KG1 (cell line): ENCODE results near the gene NME4.
"Not testable (repeated sequence)": the region's sequence is repeated elsewhere in the genome, so short reads cannot be mapped to it uniquely, and the experiment has no call there.

ENCODE experiments used
- DNase-seq: peaks from one replicate; lab custom pipeline; 2025; lab: John Stamatoyannopoulos, UW

Gene NME4

DNA sequence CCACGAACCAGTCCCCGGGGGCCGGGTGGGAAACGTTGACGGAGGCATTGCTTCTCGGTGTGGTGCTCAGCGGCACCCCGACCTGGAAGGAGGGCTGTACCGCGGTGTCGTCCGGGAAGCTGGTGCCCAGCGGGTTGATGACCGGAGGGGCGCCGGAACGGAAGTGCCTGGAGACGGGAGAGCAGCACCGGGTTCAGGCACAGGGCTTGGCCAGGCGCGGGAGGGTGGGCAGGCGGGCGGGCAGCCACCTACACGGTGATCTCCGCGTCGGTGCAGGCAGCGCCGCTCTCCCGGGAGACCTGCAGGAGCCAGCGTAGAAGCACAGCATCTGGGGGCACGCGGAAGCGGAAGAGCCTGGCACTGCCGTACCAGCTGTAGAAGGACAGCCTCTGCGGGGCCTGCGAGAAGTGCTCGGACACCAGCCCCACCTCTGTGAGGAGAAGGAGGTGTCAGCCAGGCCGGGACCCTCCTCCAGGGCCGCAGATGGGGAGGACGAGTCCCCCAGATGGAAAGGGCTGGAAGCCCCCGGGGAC lies 19.5 kb upstream of the NME4 start:
- DNase-seq: no peak

DNA sequence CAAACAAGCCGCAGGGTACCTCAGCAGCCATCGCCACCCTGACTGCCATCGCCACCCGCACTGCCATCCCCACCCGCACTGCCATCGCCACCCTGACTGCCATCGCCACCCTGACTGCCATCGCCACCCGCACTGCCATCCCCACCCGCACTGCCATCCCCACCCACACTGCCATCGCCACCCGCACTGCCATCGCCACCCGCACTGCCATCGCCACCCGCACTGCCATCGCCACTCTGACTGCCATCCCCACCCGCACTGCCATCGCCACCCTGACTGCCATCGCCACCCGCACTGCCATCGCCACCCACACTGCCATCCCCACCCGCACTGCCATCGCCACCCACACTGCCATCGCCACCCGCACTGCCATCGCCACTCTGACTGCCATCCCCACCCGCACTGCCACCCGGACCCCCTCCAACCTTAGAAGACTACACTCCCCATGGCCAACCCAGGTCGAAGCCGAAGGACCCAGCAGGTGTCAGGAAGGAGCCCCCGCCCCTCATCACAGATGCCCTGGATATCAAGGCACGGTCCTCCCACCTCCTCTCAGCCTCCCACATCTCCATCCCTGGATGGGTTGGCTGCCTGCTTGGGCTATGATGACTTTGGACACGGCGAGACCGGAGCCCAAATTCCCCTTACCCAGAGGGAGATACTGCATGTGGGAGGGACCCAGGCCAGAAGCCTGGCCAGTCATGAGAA lies 18.7 kb upstream of the NME4 start:
- DNase-seq: not testable (repeated sequence)

DNA sequence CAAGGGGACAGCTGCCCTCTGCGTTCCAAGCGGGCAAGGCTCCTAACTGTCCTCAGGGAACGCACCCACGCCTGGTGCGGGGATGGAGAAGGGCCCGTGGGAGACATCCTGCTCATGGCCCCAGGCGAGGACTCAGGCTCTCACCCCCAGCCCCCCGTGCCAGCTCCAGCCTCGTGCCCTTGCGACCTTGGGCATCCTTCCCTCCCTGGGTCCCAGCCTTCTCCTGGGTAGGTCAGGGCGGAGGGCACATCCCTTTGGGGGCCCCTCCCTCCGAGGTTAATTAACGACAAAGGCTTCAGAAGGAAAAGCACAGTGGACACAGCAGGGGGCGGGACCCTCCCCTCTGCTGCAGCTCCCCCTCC lies 18.2 kb upstream of the NME4 start:
- DNase-seq: no peak

DNA sequence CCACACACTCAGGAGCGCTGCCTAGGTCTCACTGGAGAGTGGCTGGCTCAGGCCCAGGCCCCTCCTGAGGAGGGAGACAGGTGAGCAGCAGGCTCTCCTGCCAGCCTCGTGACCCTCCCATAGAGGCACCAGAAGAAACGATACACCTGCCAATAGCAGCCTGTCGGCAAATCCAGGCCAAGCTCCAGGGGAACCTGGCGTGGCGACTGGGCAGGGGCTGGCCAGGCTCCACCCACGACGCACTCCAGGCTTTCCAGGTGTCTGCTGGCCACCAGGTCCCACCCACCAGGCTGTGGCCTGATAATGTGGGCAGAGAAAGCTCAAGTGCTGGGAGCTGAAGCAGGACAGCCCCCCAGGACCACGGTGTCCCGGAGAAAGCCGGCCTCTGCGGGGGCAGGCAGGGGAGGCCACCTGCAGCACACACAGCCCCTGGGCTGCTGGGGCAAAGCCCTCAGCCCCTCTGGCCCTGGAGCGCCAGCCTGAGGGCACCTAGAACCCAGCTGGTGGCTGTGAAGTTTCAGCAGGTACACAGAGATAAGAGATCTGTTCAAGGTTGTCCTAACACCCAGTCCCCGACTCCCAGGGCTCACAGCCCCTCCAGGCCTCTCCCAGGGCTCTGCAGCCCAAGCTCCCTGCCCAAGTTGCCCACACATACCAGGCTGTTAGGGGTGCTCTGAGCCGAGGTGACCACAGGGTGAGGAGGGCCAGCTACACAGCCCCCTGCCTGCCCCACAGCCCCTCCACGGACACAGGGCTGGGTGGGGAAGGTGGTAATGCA lies 17.6 kb upstream of the NME4 start:
- no peak for DNase-seq

DNA sequence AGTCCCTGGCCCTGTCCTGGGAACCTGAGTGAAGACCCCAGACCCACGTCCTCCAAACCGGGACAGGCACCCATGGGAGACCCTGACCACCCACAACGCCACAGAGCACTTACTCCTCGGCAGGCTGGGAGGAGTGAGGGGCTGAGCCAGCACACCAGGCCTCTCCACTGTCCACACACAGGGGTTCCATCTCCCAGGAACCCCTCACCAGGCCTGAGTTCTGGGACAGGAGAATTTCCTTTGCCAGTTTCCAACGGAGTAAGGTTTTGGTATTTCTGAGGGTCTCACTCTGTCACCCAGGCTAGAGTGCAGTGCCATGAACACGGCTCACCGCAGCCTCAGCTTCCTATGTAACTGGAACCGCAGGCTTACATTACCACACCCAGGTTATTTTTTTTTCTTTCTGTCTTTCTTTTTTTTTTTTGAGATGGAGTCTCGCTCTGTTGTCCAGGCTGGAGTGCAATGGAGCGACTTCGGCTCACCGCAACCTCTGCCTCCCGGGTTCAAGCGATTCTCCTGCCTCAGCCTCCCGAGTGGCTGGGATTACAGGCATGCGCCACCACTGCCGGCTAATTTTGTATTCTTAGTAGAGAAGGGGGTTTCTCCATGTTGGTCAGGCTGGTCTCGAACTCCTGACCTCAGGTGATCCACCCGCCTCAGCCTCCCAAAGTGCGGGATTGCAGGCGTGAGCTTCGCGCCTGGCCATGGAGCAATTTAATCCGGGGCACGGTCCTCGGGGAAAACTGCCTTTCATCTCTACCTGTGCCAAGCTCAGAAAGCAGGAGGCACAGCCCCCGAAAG lies 16.8 kb upstream of the NME4 start:
- no peak for DNase-seq

DNA sequence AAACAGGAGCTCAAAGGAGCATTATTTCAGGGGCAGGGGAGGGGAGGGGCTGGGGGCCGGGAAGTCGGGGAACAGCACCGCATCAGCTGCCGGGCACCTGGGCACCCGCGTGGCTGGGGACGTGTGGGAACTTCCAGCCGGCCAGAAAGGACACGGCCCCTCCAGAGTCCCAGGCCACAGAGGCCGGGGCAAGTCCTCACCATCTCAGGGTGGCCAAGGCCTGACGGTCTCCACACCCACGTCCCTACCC lies 16.3 kb upstream of the NME4 start:
- no peak for DNase-seq

DNA sequence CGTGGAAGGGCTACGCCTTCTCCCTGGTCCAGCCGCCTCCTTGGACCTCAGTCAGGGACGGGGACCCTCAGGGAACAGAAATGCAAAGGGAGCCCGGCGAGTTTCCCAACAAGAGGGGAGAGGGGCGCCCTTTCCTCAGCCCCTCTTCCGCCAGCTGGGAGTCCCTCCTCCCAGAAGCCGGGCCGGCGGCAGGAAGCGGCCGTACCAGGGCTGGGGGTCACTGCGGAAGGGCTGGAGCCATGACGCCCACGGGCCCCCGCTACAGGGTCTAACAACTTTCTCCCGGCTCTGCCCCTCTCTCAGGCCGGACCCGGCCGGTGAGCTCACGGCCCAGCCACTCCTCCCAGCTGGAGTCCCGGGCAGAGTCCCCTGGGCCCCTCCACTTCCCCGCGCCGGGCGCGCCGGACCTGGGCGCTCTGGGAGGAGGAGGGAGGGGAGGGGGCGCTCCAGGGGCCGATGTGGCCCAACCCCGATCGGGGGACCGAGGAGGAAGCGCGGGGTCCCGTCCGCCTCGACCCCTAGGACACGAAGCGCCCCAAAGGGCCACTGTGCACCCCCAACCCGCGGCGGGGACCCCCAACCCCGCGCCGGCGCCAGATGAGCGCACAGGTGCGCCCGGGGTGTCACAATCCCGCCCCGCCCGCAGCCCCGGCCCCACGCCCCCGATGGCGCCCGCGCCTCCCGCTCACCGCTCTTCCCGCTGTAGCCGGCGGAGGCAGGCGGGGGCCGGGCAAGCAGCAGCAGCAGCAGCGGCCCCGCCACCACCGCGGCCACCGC lies 15.8 kb upstream of the NME4 start:
- no peak for DNase-seq

DNA sequence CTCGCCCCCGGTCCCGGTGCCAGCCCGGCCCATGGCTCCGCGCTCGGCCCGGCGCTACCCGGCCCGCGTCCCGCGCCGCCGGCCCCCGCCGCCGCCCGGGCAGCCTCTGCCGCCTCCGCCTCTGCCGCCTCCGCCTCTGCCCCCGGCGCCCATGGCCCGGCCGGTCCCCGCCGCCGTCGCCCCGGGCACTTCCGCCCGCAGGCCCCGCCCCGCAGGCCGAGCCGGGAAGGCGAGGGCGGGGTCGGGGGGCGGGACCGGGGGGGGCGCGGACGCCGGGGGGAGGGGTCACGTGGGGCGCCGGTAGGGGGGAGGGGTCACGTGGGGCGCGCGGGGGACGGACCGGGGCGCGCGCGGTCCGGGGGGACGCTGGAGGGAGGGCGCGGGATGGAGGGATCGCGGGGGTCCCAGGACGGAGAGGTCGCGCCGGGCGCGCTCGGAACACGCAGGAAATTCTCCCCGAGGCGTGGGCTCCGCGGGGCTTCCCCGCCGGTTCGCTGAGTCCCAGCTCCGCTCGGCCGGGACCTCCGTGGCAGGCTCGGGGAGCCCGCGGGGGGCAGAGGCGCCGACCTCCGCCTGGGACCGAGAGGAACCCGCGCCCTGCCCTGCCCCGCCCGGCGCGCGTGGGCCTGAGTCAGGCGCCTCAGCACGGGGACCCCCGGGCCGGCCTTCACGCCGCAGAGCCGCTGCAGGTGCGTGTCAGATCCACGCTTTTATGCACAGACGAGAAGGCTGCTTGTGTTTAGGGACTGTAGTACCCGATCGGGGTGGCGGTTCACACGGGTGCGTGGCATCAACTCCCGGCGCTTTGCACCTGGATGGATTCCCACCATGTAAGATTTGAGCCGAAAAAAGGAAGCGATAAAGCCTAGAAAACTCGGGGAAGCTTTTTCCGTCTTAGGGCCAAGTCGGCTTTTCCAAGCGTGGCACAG lies 14.9 kb upstream of the NME4 start, which contains the start of gene PGAP6:
PGAP6 (minus strand) TSS at position 190 of the 929 bp plus-strand sequence; CDS start at position 33, 157 bp downstream.
- DNase-seq: peak; percentile 39

DNA sequence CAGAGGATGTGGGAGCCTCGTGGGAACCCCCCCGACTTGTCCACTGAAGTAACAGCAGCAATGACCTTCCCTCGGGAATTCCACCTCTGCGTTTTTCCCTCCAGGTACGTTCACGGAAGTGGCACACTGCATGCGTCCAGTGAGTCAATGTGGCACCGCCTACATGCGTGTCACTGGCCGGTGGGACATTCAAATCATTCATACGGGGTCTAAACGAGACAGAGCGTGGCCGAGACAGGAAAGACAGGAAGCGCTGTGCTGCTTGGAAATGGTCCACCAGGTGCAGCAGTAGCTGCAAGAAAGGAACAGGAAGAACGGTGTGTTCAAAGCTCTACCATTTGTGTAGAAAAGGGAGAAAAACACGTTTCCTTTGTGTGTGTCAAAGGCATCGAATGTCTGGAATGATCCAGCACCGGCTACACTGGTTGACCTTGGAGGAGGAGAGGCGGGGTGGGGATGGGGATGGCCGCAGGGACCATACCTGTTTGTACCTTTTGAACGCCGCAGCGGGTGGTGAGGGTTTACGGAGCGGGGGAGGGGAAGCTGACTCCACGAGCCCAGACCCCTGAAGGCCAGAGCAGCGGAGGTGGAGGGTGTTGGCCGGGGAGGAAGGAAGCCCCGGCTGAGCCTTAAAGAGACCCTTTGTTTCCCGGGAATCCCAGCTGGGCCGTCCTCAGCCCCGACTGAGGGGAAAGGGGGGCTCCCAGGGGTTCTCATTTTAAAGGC lies 13.5 kb upstream of the NME4 start:
- no peak for DNase-seq

DNA sequence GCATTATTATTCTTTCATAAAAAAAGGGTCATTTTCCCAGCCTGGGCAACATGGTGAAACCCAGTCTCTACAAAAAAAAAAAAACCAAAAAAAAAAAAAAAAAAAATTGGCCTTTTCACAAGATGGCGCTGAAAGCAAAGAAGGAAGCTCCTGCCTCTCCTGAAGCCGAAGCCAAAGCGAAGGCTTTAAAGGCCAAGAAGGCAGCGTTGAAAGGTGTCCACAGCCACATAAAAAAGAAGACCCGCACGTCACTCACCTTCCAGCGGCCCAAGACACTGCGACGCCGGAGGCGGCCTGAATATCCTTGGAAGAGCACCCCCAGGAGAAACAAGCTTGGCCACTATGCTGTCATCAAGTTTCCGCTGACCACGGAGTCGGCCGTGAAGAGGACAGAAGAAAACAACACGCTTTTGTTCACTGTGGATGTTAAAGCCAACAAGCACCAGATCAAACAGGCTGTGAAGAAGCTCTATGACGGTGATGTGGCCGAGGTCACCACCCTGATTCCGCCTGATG lies 10.3 kb upstream of the NME4 start:
- no peak for DNase-seq

DNA sequence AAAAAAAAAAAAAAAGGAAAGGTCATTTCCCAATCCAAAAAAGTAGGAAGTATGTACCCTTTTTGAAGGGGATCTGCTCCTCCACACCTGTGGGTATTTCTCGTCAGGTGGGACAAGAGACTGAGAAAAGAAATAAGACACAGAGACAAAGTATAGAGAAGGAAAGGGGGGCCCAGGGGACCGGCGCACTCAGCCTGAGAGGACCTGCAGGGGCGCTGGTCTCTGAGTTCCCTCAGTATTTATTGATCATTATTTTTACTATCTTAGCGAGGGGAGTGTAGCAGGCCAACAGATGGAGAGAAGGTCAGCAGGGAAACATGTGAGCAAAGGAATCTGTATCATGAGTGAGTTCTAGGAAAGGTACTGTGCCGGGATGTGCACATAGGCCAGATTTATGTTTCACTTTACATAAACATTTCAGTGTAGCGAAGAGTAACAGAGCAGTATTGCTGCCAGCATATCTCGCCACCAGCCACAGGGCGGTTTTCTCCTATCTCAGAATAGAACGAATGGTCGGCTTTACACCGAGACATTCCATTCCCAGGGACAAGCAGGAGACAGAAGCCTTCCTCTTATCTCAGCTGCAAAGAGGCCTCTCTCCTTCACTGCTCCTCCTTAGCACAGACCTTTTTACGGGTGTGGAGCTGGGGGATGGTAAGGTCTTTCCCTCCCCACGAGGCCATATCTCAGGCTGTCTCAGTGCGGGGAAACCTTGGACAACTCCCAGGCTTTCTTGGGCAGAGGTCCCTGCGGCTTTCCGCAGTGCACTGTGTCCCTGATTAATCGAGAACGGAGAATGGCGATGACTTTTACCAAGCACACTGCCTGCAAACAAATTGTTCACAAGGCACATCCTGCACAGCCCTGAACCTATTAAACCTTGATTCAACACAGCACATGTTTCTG lies 9.0 kb upstream of the NME4 start:
- DNase-seq: not testable (repeated sequence)

DNA sequence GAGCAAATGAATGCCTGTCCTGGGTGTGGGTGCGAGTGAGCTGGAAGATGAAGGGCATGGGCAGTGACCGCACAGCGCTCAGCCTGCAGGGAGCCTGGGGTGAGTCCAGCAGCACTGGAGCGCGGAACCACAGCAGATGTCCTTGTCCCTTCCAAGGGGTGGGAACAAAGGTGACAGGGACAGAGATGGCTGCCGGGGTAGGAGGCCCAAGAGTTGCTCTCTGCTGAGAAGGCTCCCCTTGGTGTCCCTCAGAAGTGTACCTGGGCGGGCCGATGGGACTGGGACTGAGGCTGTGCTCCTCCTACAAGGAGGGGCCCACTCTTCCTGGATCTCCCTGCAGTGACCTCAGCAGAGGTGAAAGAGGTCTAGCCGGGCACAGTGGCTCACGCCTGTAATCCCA lies 7.6 kb upstream of the NME4 start:
- no peak for DNase-seq

DNA sequence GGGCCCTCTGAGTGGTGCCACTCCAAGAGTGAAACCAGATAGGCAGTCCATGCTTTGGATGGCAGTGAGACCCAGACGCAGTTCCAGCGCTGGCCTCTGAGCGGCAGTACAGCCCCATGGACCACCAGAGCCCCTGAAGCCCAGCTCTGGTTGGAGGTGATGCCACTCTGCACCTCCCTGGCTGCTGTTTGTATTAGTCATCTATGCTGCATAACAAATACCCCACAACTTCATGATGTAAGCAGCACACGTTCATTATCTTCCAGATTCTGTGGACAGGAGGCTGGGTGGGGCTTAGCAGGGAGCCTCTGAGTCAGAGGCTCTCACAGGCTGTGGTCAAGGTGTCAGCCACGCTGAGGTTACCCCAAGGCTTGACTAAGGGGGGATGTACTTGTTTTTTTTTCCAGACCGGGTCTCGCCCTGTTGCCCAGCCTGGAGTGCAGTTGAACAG lies 5.1 kb upstream of the NME4 start:
- DNase-seq: peak; percentile 29

DNA sequence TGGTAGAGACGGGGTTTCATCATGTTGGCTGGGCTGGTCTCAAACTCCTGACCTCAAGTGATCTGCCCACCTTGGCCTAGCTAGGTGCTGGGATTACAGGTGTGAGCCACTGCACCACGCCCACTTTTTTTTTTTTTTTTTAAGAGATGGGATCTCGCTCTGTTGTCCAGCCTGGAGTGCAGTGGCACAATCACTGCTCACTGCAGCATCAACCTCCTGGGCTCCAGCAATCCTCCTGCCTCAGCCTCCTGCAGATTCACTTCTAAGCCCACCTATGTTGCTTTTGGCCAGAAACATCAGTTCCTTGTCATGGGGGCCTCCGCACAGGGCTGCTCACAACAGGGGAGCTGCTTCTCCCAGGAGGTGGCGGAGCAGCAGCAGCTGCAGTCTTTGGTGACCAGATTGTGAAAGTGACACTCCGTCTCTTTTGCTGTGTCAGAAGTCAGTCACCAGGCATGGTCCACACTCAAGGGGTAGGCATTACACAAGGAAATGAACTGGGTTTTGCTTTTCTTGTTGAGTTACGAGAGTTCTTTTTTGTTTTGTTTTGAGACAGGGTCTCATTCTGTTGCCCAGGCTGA lies 4.5 kb upstream of the NME4 start:
- DNase-seq: no peak

DNA sequence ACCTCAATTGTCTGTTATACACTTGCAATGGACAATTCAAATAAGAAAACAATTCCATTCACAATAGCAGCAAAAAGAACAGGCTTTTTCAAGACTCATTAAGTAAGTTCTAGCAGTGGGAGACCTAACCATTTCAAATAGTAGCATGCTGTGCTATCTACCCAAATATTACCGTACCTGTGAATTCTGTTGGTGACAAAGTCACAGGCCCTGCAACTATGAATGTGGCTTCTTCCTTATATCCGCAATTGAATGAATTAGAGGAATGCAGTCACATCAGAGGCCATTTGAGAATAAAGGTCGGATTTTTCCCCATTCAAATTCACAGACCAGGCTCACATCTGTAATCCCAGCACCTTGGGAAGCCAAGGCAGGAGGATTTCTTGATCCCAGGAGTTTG lies 800 bp upstream of the NME4 start:
- DNase-seq: no peak

DNA sequence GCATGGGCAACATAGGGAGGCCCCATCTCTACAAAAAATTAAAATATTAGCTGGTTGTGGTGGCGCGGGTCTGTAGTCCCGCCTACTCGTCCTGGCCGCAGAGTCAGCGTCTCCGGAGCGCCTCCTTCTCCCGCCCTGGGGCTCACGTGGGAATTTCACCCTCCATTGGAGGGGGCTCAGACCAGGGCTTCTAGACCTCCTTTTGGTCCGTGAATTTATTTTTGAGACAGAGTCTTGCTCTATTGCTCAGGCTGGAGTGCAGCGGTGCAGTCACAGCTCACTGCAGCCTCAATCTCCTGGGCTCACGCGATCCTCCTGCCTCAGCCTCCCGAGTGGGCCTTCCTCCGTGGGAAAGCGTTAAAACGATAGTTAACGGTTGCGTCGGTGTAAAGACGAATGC lies 394 bp upstream of the NME4 start:
- DNase-seq: no peak

DNA sequence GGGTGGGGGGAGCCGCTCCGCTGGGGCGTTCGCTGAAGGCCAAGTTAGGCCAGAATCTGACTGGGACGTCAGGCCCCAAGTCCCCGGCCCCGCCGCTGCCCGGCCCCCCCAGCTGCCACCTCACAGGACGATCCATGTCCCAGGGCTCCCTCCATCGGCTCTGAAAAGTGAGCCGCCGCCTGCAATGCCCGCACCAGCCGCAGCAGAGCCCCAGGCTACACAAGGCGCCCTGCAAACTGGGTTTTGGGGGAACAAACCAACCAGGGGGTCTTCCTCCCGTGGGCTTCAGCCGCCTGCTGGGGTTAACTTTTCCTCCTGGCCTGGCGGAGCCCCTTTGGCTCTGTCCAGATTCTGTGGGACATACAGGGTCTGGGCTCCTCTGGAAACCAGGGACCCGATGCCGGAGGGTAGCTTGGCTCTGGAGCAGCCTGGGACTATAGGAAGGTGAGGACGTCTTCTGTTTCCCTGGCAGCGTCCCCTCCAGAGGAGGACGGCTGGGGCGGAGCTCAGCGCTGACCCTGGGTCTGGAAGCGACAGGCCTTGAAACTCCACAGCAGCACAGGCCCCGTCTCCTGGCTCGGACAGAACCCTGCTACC lies 835 bp downstream of the NME4 start:
- DNase-seq: no peak
